BJ (cell line): Measurements from ENCODE around the gene NDUFS6. TPM values are rescaled to one million over a fixed set of nuclear protein-coding genes. Genes with fewer than 3 reads are reported as not detected.

ENCODE experiments used
- CTCF ChIA-PET: fragments of 350-600 bp; formaldehyde crosslinking; extraction: SDS; loops from one replicate; lab custom pipeline; 2021; ENCODE audit warnings: antibody characterized with exemption, inconsistent platforms; lab: Yijun Ruan, JAX
- POLR2A ChIA-PET: fragments of 300-600 bp; sonication (Branson Sonifier 250); formaldehyde crosslinking; extraction: SDS; loops from one replicate; lab custom pipeline; 2021; ENCODE audit warnings: antibody characterized with exemption; lab: Charles Lee
- DNase-seq: peaks from one replicate; pipeline ENCODE4 v3.0.0-alpha.2; 2011; ENCODE audit warnings: low read depth
- H3K27me3 ChIP-seq: 2 replicates; pipeline ENCODE4 v1.6.0; 2011; ENCODE audit warnings: low read length; ENCODE audit not compliant: control insufficient read depth, insufficient read depth
- H3K36me3 ChIP-seq: 2 replicates; pipeline ENCODE4 v1.5.1; 2011; ENCODE audit warnings: low read length; ENCODE audit not compliant: control insufficient read depth, insufficient read depth
- H3K4me3 ChIP-seq: 2 replicates; pipeline ENCODE4 v1.5.1; 2011; ENCODE audit warnings: low read depth, mild to moderate bottlenecking, control low read depth, low read length
- polyA plus RNA-seq: library from polyadenylated mRNA; depleted of rRNA; stranded (reverse); fragments of >200 nt; gene quantifications from 2 replicates; pipeline ENCODE4 v1.2.3, GENCODE V29; 2011
- TF ChIP-seq, protein P1 (sequence below): IDR thresholded peaks from 2 replicates; pipeline ENCODE4 v1.5.1; 2011; ENCODE audit warnings: low read depth, mild to moderate bottlenecking, control low read depth, inconsistent platforms, low read length, moderate library complexity; ENCODE audit not compliant: insufficient read depth

NDUFS6 gene
- polyA plus RNA-seq, 1 experiment = 26.6 TPM

DNA sequence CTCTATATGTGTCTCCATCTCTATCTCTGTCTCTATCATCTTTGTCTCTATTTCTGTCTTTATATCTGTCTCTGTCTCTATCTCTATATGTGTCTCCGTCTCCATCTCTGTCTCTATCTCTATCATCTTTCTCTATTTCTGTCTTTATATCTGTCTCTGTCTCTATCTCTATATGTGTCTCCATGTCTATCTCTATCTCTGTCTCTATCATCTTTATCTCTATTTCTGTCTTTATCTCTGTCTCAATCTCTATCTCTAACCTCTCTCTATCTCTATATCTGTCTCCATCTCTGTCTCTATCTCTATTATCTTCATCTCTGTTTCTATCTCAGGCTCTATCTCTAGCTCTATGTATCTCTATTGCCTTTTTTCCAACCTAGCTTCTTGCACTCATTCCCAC, 44.5 kb downstream of the NDUFS6 start:
- TF ChIP-seq, protein P1, sequence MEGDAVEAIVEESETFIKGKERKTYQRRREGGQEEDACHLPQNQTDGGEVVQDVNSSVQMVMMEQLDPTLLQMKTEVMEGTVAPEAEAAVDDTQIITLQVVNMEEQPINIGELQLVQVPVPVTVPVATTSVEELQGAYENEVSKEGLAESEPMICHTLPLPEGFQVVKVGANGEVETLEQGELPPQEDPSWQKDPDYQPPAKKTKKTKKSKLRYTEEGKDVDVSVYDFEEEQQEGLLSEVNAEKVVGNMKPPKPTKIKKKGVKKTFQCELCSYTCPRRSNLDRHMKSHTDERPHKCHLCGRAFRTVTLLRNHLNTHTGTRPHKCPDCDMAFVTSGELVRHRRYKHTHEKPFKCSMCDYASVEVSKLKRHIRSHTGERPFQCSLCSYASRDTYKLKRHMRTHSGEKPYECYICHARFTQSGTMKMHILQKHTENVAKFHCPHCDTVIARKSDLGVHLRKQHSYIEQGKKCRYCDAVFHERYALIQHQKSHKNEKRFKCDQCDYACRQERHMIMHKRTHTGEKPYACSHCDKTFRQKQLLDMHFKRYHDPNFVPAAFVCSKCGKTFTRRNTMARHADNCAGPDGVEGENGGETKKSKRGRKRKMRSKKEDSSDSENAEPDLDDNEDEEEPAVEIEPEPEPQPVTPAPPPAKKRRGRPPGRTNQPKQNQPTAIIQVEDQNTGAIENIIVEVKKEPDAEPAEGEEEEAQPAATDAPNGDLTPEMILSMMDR = no peak
- H3K27me3 ChIP-seq = peaks cover 3% of the 10 kb centered on the region
- no peak for DNase-seq

DNA sequence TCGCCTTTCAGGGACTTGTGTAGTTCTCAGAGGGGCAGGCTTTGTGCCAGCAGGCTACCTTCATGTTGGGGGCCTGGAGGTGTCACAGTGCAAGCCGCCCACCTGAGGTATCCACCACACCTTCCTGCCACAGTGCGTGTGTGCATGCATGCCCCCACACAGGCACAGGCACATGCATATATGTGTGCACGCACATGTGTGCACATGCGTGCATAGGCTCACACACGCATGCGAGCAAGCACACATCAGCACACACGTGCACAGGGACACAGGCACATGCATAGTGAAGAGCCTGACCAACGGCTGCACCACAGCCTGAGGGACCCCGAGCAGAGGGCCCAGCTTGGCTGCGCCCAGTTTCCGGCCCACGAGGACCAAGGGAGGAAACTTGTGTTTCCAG, 45.4 kb downstream of the NDUFS6 start:
- ChIA-PET POLR2A (no interaction called here), CTCF (no interaction called here)
- no peak for DNase-seq
- TF ChIP-seq, protein P1 = no peak
- H3K4me3 ChIP-seq = no peak overlapping the region
- peaks cover 8% of the 10 kb centered on the region for H3K27me3 ChIP-seq
- H3K36me3 ChIP-seq = no peaks in the 10 kb centered on the region

More for the DNA sequence above, 44.5 kb downstream of the NDUFS6 start:
- no peak overlapping the region for H3K4me3 ChIP-seq
- CTCF ChIA-PET = no interaction called here
- POLR2A ChIA-PET = no interaction called here
- H3K36me3 ChIP-seq = no peaks in the 10 kb centered on the region

DNA sequence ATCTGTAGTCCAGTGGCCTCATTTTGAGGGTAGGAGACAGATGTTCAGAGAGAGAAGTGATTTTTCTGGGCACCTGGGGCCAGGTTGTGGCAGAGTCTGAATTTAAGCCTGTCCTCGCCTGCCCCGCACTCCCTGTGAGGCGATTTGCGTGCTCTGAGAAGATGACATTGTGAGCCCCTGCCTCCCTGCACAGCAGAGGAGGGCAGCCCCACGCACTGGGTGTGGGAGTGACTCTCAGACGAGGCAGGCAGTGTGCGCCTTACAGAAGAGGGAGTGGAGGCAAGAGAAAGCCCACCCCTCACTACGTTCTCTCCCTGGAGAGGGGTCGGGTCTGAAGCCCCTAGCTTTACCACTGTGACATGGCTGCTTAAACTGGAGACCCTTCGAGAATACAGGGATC, 45.8 kb downstream of the NDUFS6 start:
- Histone ChIP-seq H3K27me3 (peaks cover 8% of the 10 kb centered on the region), H3K36me3 (no peaks in the 10 kb centered on the region), H3K4me3 (no peak overlapping the region)
- ChIA-PET POLR2A (no interaction called here), CTCF (no interaction called here)
- TF ChIP-seq, protein P1 = no peak
- DNase-seq = no peak

DNA sequence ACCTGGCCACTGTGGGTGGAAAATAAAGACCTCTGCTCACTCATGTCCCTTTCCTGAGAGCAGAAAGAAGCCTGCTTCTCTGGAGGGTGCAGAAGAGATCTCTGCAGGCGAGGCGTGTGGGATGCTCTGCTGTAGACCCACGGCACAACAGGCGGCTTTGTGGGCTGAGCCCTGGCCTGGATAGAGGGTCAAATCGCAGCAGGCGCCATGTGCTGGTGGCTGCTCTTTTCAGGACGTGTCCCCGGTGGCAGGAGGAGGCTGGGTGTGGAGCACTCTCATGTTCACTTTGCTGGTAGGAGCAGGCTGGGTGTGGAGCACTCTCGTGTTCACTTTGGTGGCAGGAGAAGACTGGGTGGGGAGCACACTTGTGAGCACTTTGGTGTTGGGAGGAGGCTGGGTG, 46.4 kb downstream of the NDUFS6 start:
- Histone ChIP-seq H3K27me3 (peaks cover 10% of the 10 kb centered on the region), H3K36me3 (no peaks in the 10 kb centered on the region), H3K4me3 (no peak overlapping the region)
- DNase-seq = no peak
- TF ChIP-seq, protein P1 = no peak
- CTCF ChIA-PET = no interaction called here
- POLR2A ChIA-PET = no interaction called here

DNA sequence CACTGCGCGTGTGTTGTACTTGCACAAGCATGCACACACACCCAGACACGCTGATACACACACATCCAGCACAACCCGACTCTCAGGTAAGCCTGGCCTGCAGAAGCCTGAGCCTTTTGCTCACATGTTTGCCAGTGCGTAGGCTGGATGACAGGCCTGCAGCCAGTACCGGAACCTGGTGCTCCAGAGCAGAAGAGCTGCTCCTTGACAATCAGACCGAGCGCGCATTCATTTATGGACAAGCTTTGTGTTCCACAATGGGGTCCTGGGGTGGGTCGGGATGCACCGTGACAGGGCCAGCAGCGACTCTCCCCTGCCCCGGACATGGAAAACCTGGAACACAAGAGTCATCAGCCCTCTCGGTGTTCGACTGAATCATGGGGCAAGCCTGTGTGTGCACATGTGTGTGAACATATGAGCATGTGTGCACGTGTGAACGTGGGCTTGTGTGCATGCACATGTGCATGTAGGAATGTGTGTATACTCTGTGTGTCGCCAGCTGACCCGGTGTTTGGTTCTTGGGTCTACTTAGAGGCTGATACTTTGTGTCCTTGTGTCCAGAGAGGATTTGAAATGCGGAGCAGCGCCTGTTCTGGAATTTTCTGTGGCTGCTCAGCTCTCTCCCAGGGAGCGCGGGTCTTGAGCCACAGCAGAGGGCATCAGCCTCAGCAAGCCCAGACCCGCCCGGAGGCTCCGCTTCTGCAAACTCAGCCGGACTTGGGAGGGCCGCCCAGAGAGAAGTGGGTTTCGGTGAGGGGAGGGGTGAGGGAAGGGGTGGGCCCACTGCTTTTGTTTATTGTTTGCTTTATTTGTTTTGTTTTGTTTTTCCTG, 49.3 kb downstream of the NDUFS6 start:
- TF ChIP-seq, protein P1 = no peak
- peaks cover 13% of the 10 kb centered on the region for H3K27me3 ChIP-seq
- no peak for DNase-seq
- H3K4me3 ChIP-seq = no peak overlapping the region
- ChIA-PET CTCF (no interaction called here), POLR2A (no interaction called here)
- H3K36me3 ChIP-seq = no peaks in the 10 kb centered on the region
